HEK293T (cell line): ENCODE data around the gene OSTC.

Experiments
- CTCF ChIA-PET: fragments of 350-600 bp; formaldehyde crosslinking; extraction: SDS; loops from one replicate; lab custom pipeline; 2021; ENCODE audit warnings: antibody characterized with exemption, inconsistent platforms; lab: Yijun Ruan, JAX
- POLR2A ChIA-PET: fragments of 350-600 bp; formaldehyde crosslinking; extraction: SDS; loops from one replicate; lab custom pipeline; 2020; ENCODE audit warnings: antibody characterized with exemption, inconsistent platforms; lab: Yijun Ruan, JAX
- DNase-seq: peaks from one replicate; pipeline ENCODE4 v3.0.0; 2012; ENCODE audit warnings: mixed read lengths; ENCODE audit errors: extremely low spot score
- ARNT ChIP-seq: fragments of 450-650 bp; IDR thresholded peaks from 2 replicates; pipeline ENCODE4 v1.6.1; 2017; ENCODE audit warnings: mild to moderate bottlenecking
- CTBP1 ChIP-seq: fragments of 450-650 bp; IDR thresholded peaks from 2 replicates; pipeline ENCODE4 v1.6.1; 2016; ENCODE audit warnings: borderline replicate concordance
- ELF4 ChIP-seq: fragments of 450-650 bp; IDR thresholded peaks from 2 replicates; pipeline ENCODE4 v1.6.1; 2017; ENCODE audit warnings: antibody characterized with exemption
- FOXM1 ChIP-seq: fragments of 450-650 bp; IDR thresholded peaks from 2 replicates; pipeline ENCODE4 v1.6.1; 2017; ENCODE audit warnings: mild to moderate bottlenecking, borderline replicate concordance
- HDGF ChIP-seq: fragments of 450-650 bp; IDR thresholded peaks from 2 replicates; pipeline ENCODE4 v1.6.1; 2017; ENCODE audit warnings: antibody characterized with exemption, borderline replicate concordance
- L3MBTL2 ChIP-seq: fragments of 450-650 bp; conservative IDR thresholded peaks from 2 replicates; pipeline ENCODE4 v1.6.1; 2016; ENCODE audit warnings: mild to moderate bottlenecking
- NFRKB ChIP-seq: fragments of 450-650 bp; IDR thresholded peaks from 2 replicates; pipeline ENCODE4 v1.6.1; 2016; ENCODE audit warnings: mild to moderate bottlenecking, moderate library complexity
- PKNOX1 ChIP-seq: fragments of 450-650 bp; IDR thresholded peaks from 2 replicates; pipeline ENCODE4 v1.6.1; 2016
- SP1 ChIP-seq: fragments of 450-650 bp; IDR thresholded peaks from 2 replicates; pipeline ENCODE4 v1.6.1; 2017
- TARDBP ChIP-seq: fragments of 450-650 bp; IDR thresholded peaks from 2 replicates; pipeline ENCODE4 v1.6.1; 2016

The OSTC gene

GRCh38 chr4:108717386-108717785 is 67.0 kb downstream of the OSTC start:
- TF ChIP-seq ELF4 (no peak), HDGF (no peak), L3MBTL2 (no peak), NFRKB (no peak), SP1 (no peak), ARNT (no peak), FOXM1 (no peak), CTBP1 (no peak), PKNOX1 (no peak), TARDBP (no peak)
- ChIA-PET CTCF (no interaction called here), POLR2A (no interaction called here)
- no peak for DNase-seq
